TTC549 (cell line): ENCODE data around the gene ALAS1.
"Not testable (repeated sequence)": the region's sequence is repeated elsewhere in the genome, so short reads cannot be mapped to it uniquely, and the experiment has no call there.

Experiments
- FAIRE-seq: peaks from 2 replicates; lab custom pipeline; 2012; peaks lifted over from hg19 to GRCh38; lab: Jason Lieb, UNC

The ALAS1 gene

DNA sequence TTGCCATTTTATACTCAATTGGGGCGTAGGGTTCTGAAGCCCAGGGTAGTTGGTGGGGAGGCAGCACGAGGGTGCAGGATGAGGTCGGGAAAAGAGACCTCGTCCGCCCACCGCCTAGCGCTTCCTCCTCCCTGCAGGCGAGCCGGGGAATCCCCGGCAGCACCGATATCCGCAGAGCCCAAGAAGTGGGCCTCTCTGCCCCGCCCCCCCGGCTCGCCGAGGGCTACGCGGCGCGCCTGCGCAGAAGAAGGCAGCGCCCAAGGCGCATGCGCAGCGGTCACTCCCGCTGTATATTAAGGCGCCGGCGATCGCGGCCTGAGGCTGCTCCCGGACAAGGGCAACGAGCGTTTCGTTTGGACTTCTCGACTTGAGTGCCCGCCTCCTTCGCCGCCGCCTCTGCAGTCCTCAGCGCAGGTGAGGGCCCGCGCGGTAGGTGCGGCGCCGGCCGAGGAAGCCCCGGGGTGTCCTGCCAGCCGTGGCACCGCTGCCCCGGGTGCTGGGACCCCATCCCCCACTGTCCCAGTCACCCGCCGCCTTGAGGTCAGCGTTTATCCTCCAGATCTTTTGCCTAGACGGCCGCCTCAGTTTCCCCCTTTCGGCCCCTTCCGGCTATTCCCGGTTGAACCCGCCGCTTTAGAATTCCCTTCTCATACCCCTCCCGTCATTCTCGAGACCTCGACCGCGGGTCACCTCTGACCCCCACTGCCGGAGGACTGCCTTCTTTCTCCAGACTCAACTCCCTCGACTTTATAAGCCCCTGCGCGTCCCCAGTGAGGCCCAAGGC lies at the start of gene ALAS1:
Gene ALAS1 (plus strand): TSS at position 319 of the 784 bp plus-strand sequence. CDS start 1,082 bp downstream, outside the sequence.
- FAIRE-seq: no peak

DNA sequence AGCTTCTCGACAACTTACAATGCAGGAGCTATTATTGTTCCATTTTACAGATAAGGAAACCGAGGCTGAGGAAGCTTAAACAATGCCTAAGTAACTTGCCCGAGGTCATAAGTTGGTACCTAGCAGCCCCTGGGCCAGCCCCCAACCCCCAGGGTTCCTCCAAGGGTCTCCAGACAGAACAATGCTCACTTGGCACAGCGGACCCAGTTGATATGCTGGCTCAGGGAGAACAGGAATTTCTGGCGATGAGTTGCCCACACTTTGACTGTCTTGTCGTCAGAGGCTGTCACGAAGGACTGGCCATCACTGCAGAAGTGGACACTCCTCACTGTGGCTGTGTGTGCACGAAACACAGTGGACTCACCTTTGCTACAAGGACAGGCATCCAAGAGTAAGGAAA lies 48.9 kb upstream of the ALAS1 start:
- FAIRE-seq: no peak

DNA sequence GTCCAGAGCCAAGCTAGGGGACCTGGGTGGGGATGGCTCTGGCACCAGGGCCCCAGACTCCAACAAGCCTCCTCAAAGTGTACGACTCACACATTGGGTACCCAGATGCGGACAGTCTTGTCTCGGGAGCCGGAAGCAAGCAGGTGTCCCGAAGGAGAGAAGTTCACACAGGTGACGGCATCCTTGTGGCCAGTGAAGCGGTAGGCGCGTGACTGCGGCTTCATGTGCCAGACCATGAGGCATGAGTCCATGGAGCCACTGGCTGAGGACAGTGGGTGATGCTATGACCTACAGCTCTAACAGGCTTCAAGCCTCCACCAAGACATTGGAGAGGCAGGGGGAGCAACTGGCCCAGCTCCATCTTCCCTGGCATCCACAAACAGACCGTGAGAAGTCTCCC lies 48.2 kb upstream of the ALAS1 start:
- FAIRE-seq: no peak

DNA sequence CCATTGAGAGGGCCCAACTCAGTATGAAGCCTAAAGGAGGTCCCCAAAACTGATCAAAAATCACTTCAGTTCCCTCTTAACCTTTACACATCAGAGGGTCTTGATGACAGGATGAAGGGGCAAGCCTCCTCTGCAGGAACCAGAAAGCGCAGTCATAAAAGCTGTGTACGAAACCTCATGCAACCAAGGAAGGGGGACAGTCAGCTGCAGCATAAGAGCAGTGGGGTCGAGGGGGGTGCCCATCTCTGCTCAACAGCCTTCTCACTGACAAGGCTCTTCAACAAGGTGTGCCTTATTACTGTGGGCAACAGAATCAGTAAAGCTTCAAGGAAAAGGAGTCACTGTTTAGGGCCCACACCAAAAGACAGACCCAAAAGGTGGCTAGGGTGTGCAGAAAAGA lies 47.6 kb upstream of the ALAS1 start:
- no peak for FAIRE-seq

DNA sequence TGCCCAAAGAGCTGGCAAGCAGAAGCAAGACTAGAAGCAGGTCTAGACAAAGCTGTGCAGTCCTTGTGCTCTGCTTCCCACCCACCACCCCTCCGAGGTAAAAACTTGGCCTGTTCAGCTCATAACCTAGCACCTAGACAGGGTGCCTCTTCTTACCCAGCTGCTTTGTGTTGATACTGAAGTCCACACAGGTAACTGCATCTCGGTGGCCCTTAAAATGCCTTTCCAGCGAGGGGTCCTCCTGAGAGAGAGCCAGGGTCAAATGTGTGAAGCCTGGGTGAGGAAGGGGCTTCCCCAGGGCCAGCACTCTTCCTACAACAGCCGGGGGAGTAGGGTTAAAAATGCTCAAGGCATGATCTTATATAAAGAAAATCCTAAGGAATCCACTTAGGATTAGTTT lies 47.1 kb upstream of the ALAS1 start:
- FAIRE-seq: no peak

DNA sequence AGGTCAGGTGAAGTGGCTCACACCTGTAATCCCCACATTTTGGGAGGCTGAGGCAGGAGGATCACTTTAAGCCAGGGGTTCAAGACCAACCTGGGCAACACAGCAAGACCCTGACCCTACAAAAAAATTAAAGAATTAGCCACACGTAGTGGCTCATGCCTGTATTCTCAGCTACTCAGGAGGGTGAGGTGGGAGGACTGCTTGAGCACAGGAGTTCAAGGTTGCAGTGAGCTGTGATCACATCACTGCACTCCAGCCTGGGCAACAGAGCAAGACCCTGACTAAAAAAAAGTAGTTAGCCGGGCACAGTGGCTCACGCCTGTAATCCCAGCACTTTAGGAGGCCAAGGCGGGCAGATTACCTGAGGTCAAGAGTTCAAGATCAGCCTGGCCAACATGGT lies 46.0 kb upstream of the ALAS1 start:
- not testable (repeated sequence) for FAIRE-seq

DNA sequence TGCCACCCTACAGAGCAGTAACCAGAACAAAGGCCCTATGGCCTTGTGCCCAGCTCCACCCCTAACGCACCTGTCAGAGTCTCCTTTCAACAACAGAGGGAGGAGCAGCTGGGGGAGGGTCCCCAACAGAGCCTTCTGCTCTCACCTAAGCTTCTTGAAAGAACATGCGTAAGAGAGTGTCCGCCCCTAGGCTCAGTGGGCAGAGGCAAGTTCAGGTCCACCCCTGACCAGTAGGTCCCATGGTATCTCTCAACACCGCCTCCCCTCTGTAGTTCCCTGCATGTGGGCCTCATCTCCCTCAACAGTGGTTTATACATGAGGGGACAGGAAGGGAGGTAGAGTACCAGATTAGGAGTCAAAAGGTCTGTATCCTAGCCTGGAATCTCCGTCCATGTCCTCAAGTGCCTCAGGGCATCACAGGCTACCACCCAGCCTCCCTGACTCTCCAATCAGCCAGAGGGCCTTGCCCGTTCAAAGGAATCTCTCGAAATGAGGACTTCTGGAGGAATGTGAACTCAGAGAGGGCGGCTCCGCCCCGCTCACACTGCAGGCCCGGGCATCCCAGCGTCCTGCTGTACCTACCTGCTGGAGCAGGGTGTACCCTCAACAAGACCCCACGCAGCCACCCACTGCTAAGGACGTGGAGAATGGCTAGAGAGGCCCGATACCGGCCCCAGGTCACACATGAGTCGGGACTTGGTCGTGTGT lies 44.4 kb upstream of the ALAS1 start:
- no peak for FAIRE-seq

DNA sequence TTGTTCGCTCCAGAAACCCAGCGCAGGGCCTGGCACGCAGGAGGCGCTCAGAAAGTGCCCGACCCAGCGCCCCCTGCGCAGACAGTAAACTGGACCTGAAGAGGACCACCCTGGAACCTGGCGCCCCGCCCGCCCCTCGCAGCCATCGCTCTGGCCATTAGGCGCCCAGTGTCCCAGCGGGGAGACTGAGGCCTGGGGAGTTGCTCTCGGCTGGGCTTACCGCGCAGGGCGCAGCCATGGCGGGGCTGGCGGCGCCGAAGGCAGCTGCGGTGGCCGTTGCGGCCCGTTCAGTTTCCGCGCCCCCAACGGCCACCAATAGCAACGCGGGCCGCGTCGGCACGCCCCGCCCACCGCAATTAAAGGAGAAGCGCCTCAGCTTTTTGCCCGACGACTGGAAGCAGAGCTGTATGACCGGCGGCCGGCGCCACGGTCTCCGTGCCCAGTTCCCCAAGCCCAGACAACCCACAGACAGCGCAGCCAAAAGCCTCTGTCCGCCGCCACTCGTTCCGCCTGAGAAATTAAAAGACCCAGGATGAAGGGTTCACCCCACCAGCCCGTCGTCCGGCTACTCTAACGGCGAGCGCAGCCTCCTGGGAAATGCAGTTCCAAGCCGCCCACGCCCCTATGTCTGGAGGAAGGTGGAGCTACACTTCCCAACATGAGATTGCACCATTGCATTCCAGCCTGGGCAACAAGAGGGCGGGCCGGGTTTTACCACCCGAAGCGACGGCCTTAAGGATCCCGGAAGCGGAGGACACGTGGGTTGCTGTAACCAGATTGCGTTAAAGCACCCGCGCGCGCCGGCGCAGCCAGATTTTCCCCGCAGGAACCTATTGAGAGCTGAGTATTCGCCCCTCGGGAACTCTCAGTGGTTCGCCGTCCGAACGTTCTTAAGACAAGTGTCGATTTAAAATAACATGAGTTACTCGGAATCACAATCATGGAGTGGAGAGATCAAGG lies 43.5 kb upstream of the ALAS1 start, which contains the start of gene POC1A:
Gene POC1A (minus strand): TSS at position 289 of the 960 bp plus-strand sequence. CDS start 51 bp downstream, at position 238.
- peak; percentile 87 for FAIRE-seq

DNA sequence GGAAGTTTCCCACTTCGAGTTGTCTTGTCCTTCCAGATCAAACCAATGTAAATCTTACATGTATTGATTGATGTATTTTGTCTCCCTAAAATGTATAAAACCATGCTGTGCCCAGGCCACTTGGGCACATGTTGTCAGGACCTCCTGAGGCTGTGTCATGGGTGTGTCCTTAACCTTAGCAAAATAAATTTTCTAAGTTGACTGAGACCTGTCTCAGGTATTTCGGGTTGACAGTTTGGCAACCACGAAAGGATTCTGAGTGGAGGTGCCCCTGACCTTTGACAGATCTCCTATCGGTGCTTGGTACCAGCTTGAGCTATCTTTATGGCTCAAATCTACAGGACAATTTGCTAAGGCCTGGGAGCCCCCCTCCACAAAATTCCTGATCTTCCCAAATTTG lies 42.0 kb upstream of the ALAS1 start:
- no peak for FAIRE-seq

DNA sequence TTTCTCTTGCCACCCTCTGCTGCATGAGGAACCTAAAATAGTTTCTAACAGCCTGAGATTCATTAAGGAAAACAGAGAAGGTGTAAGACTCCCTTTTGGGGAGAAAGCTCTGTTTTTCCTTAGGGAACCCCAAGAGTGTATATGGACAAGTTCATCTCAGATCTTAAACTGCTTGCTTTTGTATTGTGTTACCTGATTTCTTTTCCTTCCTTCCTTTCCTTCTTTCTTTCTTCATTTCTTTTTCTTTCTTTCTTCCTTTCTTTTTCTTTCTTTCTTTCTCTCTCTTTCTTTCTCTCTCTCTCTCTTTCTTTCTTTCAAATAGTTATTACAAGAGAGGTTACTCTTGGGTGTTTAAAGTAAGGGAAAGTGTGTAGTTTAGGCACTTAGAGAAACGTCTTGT lies 38.5 kb upstream of the ALAS1 start:
- FAIRE-seq: no peak

DNA sequence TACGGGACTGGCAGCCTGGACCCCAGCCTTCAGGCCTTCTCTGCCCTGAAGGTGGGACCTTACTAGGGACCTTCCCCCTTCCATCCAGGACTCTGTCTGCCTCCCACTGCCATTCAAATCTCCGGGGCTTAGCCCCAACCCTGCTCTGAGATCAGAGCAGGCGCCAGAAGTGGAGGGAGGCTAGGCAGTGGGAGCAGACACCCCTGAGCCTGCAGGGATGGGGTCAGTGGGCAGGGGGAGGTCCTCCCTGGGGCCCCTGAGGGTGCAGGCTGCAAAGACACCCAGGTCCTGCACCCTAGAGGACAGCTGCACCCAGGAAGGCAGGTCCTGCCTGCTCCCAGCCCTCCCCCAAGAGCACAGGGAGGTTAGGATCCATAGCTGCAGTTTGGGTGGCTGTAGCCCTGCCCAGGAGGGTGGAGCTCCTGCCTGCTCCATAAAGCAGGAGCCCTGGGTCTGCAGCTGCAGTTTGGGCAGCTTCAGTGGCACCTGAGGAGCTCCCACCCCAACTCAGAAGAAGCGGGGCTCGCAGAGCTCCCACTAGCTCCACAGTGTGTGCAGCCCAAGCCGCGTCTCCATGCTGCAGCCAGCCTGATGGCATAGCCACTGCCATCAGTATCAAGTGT lies 35.6 kb upstream of the ALAS1 start:
- no peak for FAIRE-seq

DNA sequence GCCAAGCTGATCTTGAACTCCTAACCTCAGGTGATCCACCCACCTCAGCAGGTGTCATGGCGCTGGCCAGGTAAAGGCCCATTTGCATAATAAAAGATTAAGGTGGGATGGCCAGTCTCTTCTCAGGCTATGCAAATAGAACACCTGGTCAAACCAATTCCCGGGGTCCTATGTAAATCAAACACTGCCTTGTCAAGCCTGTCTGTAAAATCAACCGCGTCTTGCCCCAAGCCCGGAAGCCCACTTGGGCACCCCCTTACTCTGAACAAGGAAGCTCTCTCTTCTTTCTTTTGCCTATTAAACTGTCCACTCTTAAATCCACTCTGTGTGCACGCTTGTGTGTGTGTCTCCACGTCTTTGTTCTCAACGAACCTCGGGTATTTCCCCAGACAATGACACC lies 30.7 kb upstream of the ALAS1 start:
- no peak for FAIRE-seq

DNA sequence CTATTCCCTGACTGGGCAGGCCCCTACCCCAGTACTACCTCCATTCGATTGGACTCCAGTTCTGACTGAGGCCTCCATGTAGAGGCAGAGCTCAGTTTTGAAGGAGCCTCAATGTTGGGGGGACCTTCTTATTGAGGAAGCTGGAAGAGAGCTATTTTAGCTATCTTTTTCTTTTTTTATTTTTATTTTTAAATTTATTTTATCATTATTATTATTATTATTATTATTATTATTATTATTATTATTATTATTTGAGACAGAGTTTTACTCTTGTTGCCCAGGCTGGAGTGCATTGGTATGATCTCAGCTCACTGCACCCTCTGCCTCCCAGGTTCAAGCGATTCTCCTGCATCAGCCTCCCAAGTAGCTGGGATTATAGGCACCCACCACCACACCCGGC lies 27.7 kb upstream of the ALAS1 start:
- not testable (repeated sequence) for FAIRE-seq

DNA sequence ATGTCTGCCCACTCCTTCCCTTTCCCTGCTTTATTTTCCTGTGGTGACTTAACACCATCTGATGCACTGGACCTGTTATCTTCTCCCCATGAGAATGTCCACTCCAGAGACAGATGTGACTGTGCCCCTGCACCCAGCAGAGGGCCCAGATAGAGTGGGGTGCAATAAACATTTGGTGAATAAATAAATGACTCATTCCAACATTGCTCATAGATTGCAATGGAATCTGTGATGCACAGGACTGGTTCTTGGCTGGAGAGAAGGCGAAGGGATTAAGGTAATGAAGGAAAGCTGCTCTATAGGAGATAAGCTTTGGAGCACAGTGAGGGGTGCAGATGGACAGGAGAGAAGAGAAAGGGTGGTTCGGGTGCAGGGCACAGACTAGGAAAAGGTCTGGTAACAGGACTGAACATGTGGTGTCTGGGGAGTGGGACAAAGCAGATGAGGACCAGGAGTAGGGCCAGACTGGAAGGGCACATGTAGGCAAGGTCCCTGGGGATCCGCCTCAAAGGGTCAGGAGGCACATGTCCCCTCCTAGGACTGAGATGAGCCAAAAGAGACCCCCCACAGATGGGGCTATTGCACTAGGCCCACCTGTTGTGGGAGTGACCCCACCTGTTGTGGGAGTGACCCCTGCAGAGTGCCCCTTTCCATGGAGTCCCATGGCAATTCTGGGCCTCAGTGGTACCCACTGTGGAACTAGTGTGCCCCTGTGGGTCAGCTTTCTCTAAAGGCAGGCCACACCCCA lies 26.3 kb upstream of the ALAS1 start:
- FAIRE-seq: no peak

DNA sequence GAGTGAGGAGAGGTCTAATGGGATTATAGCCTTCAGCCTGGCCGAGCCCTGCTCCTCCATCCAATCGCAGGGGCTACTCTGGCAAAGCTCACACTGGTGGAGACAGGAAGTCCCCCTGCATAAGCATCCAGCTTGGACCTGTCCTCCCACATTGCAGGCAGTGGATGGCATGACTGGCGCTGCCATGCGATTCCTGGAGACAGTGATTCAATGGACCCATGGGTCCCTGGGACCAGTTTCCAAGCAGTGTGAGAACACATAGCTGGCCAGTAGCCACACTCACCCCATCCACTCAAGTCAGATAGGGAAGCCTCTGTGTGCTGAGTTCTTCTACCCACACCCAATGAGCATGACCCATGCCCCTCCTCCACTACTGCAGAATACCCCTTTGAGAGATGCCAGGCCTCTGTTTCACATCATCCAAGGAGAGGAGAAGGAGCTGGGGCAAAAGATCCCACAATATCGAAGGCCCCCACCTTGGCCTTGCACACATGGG lies 25.6 kb upstream of the ALAS1 start:
- FAIRE-seq: no peak

DNA sequence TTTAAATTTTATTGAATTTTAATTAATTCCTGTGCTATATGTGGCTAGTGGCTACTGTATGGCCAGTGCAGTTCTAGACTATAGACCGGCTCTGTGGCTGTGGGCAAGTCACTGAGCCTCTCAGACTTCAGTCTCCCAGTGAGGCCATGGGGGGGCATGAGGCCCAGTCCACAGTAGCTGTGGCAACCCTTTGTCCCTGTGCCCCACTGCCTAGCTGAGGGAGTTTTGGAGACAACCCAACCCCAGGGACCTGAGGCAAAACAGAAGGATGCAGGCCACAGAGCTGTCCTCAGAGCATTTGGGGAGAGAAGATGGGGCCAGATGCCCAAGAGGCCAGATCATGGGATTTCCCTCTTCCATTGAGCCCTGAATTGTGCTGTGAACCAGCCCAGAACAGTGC lies 24.9 kb upstream of the ALAS1 start:
- no peak for FAIRE-seq

DNA sequence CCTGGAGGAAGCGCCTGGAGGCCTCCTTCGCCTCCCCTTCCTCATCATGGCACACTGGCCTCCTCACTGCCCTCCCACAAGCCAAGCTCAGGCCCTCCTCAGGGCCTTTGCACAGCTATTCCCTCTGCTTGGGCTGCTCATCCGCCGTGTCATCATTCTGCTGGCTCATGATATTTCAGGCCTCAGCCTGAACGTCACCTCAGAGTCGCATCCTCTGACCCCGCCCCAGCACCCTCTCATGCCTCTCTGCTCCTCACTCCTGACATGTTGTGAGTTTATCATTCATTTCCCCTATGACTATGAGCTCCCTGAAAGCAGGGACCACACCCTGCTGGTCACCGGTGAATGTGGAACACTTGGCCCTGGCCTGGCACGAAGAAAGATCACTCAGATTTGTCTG lies 23.1 kb upstream of the ALAS1 start:
- no peak for FAIRE-seq

DNA sequence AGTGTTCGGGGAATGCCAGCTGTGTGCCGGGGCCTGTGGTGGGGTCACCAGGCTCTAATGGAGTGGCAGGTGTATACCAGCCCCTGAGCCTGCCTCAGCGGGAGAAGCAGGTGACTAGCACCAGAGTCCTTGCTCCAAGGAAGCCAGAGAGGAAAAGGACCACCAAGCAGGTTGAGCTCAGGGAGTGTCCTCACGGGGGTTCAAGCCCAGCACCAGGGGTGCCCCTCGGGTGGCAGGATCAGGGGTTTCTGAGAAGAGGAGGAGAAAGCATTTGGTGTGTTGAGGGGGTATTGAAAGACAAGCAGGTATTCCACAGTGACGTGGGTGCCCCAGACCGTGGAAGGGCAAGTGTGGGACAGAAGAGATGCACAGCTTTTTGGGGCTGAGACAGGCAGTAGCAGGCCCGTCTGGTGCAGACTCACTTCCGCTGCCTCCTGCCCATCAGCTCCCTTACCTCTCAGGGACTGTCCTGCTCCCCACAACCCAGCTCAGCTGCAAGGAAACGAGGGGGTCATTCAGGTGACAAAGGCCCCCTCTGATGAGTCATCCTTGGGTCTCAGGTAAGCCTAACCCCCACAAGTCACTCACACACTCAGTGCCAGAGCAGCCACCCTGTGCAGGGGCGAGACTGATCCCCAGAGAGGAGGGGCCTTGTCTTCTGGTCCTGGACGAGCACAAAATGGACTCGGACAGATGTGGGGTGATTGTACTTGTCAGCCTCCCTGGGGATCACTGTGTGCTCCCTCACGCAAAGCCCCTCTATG lies 22.4 kb upstream of the ALAS1 start:
- FAIRE-seq: no peak

DNA sequence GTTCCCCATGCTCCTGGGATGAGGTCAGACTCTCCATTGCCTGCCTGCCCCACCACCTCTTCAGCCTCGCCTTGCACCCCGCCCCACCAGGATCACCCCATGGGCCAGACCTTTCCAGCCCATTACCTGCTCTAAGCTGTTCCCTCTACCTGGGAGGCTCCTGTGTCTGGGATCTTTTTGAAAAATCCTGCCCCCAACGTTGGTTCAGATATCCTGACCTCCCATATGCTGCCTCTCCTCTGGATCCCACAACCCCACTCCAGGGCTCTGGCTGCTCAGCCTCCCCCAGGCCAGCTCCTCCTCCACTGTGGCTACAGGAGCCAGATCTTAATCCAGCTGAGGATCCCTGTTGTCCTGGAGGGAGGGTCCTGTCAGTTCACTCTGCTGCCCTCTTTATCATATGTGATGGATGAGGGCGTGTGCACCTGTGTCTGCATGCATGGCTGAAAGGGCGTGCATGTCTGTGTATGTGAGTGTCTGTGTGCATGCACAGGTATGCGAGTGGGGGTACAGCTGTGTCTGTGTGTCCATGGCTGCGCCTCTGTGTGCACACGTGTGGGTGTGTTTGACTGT lies 21.7 kb upstream of the ALAS1 start:
- FAIRE-seq: no peak
